GM18502 (cell line): Measurements from ENCODE around the gene CHPF.

Experiments used
- ATAC-seq: cut with Tn5 transposase; IDR thresholded peaks from one replicate; pipeline ENCODE4 v1.9.1; 2021; ENCODE audit warnings: mild to moderate bottlenecking; ENCODE audit not compliant: unreplicated experiment, poor library complexity

CHPF gene

GRCh38 chr2:219500135-219500534 is 43.5 kb downstream of the CHPF start:
- ATAC-seq, result no peak

- ATAC-seq, result no peak
These were observed 44.1 kb downstream of the CHPF start for GRCh38 chr2:219499555-219499954.

- no peak for ATAC-seq
These were observed 44.6 kb downstream of the CHPF start for GRCh38 chr2:219499058-219499307.

GRCh38 chr2:219498280-219499057 is 45.1 kb downstream of the CHPF start, which contains the start of gene GMPPA:
Gene GMPPA, plus strand, starts transcription at chr2:219498891. Its CDS starts 1,085 bp downstream, at chr2:219499976.
- peak; percentile 94 for ATAC-seq

- no peak for ATAC-seq
These were observed 45.9 kb downstream of the CHPF start for GRCh38 chr2:219497495-219498279.

GRCh38 chr2:219496825-219497494 is 46.6 kb downstream of the CHPF start:
- no peak for ATAC-seq

GRCh38 chr2:219496247-219496824 is 47.3 kb downstream of the CHPF start:
- no peak for ATAC-seq

- ATAC-seq, result no peak
These were observed 48.0 kb downstream of the CHPF start for GRCh38 chr2:219495531-219496122.

GRCh38 chr2:219494952-219495530 is 48.6 kb downstream of the CHPF start:
- no peak for ATAC-seq

GRCh38 chr2:219493086-219493485 is 50.5 kb downstream of the CHPF start:
- no peak for ATAC-seq

- no peak for ATAC-seq
These were observed 51.0 kb downstream of the CHPF start for GRCh38 chr2:219492575-219492974.

- ATAC-seq, result no peak
These were observed 52.2 kb downstream of the CHPF start for GRCh38 chr2:219491278-219491963.

GRCh38 chr2:219490600-219491130 is 52.9 kb downstream of the CHPF start:
- ATAC-seq, result no peak

- no peak for ATAC-seq
These were observed 53.4 kb downstream of the CHPF start for GRCh38 chr2:219490186-219490585.

GRCh38 chr2:219489315-219489714 is 54.3 kb downstream of the CHPF start:
- no peak for ATAC-seq
